ENCODE results near the gene PRKCG. TPM values are rescaled to one million over a fixed set of nuclear protein-coding genes. Genes with fewer than 3 reads are reported as not detected.
"Not testable (repeated sequence)": the region's sequence is repeated elsewhere in the genome, so short reads cannot be mapped to it uniquely, and the experiment has no call there.

PRKCG gene
- total RNA-seq, 1 donor from 2014 or later = not detected

DNA sequence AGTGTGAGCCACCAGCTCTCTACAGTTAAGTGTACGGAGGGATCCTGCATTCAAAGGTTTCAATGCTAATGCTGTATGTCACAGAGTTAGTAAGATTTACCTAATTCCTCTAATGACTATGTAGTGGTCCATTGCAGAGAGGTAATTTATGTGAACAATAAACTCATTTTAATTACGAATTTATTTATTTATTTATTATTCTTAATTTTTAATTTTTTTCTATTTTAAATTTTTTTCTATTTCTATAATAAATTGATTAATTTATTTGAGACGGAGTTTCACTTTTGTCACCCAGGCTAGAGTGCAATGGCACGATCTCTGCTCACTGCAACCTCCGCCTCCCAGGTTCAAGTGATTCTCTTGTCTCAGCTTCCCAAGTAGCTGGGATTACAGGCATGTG, 66.6 kb downstream of the PRKCG start:
- H3K9me3 Mint-ChIP-seq; H3K4me1 Mint-ChIP-seq; H3K4me3 Mint-ChIP-seq; H3K27me3 Mint-ChIP-seq; intact Hi-C loops (cut with micrococcal nuclease); H3K36me3 Mint-ChIP-seq (ENCODE audit: low read depth); H3K27ac Mint-ChIP-seq; DNase-seq: not testable (repeated sequence)

DNA sequence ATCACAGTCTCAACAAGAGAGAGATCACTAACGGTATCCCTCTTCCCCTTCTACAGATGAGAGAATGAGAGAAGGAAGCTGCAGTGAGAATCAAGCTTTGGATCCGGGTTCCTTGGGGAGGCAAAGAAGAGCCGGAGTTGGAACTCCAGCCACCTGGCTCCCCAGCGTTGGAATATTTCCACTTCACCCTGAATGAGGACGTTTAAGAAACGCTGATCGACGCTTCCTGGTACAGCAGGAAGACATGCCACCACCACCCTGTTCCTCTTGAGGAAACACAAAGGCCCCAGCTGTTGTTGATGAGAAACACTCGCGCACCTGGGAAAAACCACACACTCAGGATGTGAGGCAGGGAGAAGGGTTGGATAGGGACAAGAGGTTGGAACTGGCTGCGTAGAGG, 69.4 kb downstream of the PRKCG start:
- no peaks in the 10 kb centered on the region for H3K36me3 Mint-ChIP-seq (ENCODE audit: low read depth)
- H3K27me3 Mint-ChIP-seq = peaks cover 4% of the 10 kb centered on the region
- H3K9me3 Mint-ChIP-seq = no peaks in the 10 kb centered on the region
- intact Hi-C loops (cut with micrococcal nuclease) = no loop called here
- no peak for DNase-seq
- no peak overlapping the region for H3K4me3 Mint-ChIP-seq
- H3K4me1 Mint-ChIP-seq = no peaks in the 10 kb centered on the region
- H3K27ac Mint-ChIP-seq = no peak overlapping the region

DNA sequence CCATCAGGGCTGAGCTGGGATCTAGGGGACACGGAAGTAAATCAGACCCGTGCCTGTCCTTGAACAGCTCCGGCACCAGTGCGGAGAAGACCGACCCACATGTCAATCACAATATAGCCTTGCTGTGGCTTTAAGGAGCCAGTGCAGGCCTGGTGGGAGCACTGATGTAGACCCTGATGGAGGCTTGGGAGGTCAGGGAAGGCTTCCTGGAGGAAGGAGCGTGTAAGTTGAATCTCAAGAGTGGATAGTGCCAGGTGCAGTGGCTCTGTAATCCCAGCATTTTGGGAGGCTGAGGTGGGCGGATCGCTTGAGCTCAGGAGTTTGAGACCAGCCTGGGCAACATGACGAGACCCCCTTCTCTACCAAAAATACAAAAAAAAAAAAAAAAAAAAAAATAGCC, 70.0 kb downstream of the PRKCG start:
- no peak overlapping the region for H3K4me3 Mint-ChIP-seq
- H3K4me1 Mint-ChIP-seq = no peaks in the 10 kb centered on the region
- H3K27me3 Mint-ChIP-seq = peaks cover 6% of the 10 kb centered on the region
- H3K27ac Mint-ChIP-seq = no peak overlapping the region
- no peak for DNase-seq
- no peaks in the 10 kb centered on the region for H3K9me3 Mint-ChIP-seq
- intact Hi-C loops (cut with micrococcal nuclease) = no loop called here
- H3K36me3 Mint-ChIP-seq (ENCODE audit: low read depth) = no peaks in the 10 kb centered on the region

DNA sequence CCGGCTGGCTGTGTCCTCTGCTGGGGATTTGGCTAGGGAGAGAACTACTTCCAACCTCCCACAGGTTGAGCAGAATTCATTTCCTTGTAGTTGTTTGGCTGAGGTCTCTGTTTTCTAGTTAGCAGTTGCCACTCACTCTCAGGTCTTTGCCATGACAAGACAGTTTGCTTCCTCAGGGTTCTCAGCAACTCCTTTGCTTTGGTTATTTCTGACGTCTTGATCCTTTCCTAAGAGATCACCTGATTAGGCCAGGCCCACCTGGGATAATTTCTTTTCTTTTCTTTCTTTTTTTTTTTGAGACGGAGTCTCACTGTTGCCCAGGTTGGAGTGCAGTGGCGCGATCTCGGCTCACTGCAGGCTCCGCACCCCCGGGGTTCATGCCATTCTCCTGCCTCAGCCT, 71.4 kb downstream of the PRKCG start:
- Mint-ChIP-seq H3K9me3 (no peaks in the 10 kb centered on the region), H3K27me3 (peaks cover 16% of the 10 kb centered on the region), H3K4me1 (no peaks in the 10 kb centered on the region), H3K36me3 (ENCODE audit: low read depth) (no peaks in the 10 kb centered on the region), H3K4me3 (no peak overlapping the region), H3K27ac (no peak overlapping the region)
- DNase-seq = no peak
- intact Hi-C loops (cut with micrococcal nuclease) = no loop called here

Other genes with a start within 250 kb of the PRKCG start
- not detected in 2 replicates for gene NLRP12, start 57.9 kb upstream of the PRKCG start, total RNA-seq
- 65.6 and 69.0 TPM in 2 replicates for gene MYADM, start 14.3 kb upstream of the PRKCG start, total RNA-seq
- gene CACNG7, start 27.1 kb downstream of the PRKCG start, total RNA-seq = not detected in 2 replicates
- not detected in 2 replicates for gene CACNG8, start 80.7 kb downstream of the PRKCG start, total RNA-seq
- not detected in 2 replicates for gene CACNG6, start 109.4 kb downstream of the PRKCG start, total RNA-seq
- not detected in 2 replicates for gene VSTM1, start 181.7 kb downstream of the PRKCG start, total RNA-seq
- not detected in 2 replicates for gene TARM1, start 199.2 kb downstream of the PRKCG start, total RNA-seq
- 0.17 and 0.26 TPM in 2 replicates for gene OSCAR, start 218.6 kb downstream of the PRKCG start, total RNA-seq
- gene NDUFA3, start 220.7 kb downstream of the PRKCG start, total RNA-seq = 105 and 131 TPM in 2 replicates
- gene TFPT, start 233.5 kb downstream of the PRKCG start, total RNA-seq = 31.0 and 33.7 TPM in 2 replicates
- 110 and 115 TPM in 2 replicates for gene PRPF31, start 233.6 kb downstream of the PRKCG start, total RNA-seq